Activated CD4-positive, alpha-beta T cell treated with anti-CD3 and anti-CD28 coated beads for 4 hours (primary cell): ENCODE data around the gene TTLL3.
"Not testable (repeated sequence)": the region's sequence is repeated elsewhere in the genome, so short reads cannot be mapped to it uniquely, and the experiment has no call there.

Experiments
- DNase-seq, 2 donors: peaks; one replicate each; pipeline ENCODE4 v3.0.0-alpha.2; 2020

The TTLL3 gene

DNA sequence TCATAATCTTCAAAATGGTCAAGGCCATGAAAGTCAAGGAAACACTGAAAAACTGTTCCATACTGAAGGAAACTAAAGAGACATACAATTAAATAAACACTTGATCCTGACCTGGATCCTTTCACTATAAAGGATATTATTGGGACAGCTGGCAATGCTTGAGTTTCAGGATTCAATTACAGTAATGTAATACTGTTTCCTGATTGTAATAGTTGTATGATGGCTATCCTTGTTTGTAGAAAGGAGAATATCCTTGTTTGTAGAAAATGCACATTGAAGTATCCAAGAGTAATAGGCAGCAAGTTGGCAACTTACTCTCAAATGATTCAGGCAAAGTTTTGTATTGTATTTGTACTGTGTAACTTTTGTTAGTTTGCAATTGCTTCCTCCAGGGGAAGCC, 65.4 kb downstream of the TTLL3 start:
- no peak for DNase-seq

DNA sequence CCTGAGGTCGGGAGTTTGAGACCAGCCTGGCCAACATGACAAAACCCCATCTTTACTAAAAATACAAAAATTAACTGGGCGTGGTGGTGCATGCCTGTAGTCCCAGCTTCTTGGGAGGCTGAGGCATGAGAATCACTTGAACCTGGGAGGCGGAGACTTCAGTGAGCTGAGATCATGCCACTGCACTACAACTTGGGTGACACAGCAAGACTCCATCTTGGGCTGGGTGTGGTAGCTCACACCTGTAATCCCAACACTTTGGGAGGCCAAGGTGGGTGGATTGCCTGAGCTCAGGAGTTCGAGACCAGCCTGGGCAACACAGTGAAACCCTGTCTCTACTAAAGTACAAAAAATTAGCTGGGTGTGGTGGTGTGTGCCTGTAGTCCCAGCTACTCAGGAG, 66.2 kb downstream of the TTLL3 start:
- not testable (repeated sequence) for DNase-seq

DNA sequence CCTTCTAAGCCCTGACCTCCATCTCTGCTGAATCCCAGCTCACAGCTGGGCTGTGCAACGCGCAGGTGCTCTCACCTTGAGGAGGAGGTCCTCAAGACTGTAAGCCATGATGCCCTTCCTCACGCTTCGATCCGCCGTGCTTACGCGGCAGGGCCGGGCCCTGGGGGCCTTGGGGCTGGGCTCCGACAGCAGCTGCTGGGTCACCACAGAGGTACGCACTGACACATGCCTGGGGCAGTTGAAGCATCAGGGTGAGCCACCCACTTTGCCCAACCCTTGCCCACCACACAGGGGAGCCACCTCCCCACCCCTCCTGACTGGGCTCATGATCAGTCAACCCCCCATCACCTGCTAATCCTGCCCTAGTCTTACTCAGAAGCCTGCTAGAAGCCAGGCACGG, 66.9 kb downstream of the TTLL3 start:
- peak in 1 of 2 donors; percentile 20 for DNase-seq

DNA sequence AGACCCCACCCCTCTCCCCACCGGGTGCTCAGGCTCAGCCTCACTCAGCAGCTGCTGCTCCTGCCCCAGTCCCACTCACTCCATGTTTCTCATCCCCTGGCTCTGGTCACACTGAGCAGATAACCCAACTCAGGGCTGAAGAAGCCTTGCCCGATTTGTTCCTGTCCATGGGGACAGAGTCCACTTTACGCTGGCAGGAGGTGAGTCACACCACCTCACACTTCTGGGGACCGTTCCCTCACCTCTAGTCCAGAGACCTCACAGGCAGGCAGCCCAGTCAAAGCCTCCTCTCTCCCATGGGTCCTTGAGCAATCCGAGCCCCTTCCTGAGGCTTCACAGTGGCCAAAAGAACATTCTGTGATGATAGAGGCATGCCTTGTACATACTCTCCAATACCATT, 68.6 kb downstream of the TTLL3 start:
- no peak for DNase-seq

DNA sequence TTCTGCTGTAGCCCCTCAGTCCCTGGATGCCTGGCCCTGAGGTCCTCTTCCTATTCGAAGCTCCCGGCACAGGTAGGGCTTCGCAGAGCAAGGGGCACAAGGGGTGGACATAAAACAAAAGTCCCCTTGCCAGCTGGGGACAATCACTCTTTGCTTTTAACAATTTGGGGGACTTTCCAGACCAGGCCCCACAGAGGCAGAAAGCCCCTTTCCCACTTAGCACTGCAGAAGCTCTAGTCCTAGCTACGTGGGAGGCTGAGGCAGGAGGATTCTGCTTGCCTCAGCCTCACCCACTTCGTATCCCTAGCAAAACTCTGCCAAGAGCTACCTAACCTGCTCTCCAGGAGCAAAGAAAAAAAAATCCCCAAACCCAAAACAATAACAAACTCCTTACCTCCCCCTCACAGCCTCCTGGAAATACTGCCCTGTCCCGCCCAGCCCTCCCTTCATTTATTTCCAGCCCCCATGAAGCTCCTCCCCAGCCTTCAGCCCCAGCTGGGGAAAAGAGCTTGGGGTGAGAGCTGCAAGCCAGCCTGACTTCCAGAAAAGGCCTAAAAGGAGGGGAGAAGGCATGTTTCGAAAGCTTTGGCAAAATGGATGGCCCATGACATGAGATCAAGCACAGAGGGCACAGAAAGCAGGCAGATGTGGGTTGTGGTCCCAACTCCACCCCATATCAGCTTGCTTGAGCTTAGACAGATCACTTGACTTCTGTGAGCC, 69.9 kb downstream of the TTLL3 start, which contains the start of gene CIDEC:
CIDEC (minus strand) TSS at position 424 of the 720 bp plus-strand sequence. CDS start 1,767 bp downstream, outside the sequence.
- no peak for DNase-seq

DNA sequence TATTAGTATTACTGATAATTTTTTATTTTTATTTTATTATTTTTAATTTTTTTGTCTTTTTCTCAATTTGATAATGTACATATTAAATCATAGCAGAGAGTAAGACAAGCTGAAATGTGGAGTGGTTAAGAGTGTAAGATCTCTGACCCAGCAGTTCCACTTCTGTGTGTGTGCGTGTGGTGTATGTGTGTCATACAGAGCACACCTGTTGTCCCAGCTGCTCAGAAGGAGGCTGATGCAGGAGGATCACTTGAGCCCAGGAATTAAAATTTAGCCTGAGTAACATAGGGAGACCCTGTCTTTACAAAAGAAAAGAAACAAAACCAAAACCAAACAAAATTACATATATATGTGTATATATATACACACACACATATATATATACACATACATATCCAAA, 71.4 kb downstream of the TTLL3 start:
- no peak for DNase-seq

DNA sequence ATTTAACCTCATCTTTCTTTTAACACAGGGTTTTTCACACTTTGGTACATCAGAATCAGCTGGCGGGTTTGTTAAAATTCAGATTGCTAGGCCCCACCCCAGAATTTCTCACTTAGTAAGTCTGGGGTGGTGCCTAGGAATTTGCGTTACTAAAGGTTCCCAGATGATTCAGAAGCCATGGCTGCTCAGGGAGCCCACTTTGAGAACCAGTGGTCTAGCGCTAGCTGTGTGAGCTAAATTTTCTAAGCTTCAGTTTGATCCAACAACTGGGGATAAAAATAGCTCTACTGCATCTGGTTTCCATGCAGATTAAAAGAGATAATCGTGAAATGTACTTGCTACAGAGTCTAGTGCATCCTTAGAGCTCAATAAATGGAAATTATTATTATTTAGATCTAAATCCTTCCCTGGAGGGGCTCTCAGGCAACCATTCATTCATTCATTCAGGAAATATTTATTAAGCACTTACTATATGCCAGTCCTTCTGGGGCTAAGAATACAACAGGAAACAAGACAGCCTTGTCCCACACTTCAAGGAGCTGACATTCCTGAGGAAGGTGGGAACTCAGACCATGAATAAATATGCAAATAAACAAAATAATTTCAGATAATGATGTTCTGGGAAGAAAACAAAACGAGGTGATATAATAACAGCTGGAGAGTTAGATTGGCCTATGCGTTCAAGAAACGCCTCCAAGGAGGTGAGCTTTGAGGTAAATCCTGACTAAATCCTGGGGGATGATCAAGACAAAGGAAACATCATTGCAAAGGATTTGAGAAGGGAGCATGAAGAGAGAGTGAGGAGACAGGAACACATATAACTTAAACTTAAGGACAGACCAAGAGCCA, 73.9 kb downstream of the TTLL3 start:
- no peak for DNase-seq

DNA sequence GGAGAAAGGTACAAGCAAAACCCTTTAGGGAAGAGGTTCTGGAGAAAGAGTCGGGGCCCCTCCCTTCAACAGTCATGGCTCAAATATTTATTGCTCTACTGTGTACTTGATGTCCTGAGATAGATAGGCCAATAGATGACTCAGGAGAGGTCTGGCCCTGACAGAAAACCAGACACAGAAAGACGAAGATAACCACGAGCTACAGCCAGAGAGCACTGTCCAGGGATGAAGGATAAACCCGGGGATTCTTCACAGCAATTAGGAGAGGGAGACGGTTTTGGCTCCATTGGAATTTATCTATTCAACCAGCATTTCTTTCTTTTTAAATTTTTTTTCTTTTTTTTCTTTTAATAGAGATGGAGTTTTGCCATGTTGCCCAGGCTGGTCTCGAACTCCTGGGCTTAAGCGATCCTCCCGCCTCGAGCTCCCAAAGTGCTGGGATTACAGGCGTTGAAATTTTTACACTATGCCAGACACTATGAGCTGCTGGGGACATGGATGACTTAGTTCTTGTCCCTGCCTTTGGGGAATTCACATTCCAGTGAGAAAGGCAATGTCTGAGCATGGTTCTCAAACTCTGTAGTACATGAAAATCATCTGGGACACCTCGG, 74.6 kb downstream of the TTLL3 start:
- no peak for DNase-seq
